Nephron progenitor cell (in vitro differentiated cells): ENCODE measurements around the gene TFEB.

Experiments
- DNase-seq: peaks from one replicate; pipeline ENCODE4 v3.0.0; 2021
- H3K27ac Mint-ChIP-seq: 2 replicates; pipeline ENCODE4 v1.8.0; 2021; ENCODE audit warnings: mild to moderate bottlenecking, moderate library complexity, mixed read lengths
- H3K27me3 Mint-ChIP-seq: 2 replicates; pipeline ENCODE4 v1.8.0; 2021; ENCODE audit warnings: mild to moderate bottlenecking, low read depth, mixed read lengths; ENCODE audit not compliant: poor library complexity
- H3K36me3 Mint-ChIP-seq: 2 replicates; pipeline ENCODE4 v1.8.0; 2021; ENCODE audit warnings: low read depth, mixed read lengths
- H3K4me1 Mint-ChIP-seq: 2 replicates; pipeline ENCODE4 v1.8.0; 2021; ENCODE audit warnings: mixed read lengths
- H3K4me3 Mint-ChIP-seq: 2 replicates; pipeline ENCODE4 v1.8.0; 2021; ENCODE audit warnings: mild to moderate bottlenecking, moderate library complexity, mixed read lengths
- H3K9me3 Mint-ChIP-seq: 2 replicates; pipeline ENCODE4 v1.8.0; 2021; ENCODE audit warnings: mild to moderate bottlenecking, moderate library complexity, mixed read lengths
- CTCF ChIP-seq: fragments of 200-600 bp; sonication (generic); IDR thresholded peaks from 2 replicates; pipeline ENCODE4 v1.5.0; 2021; ENCODE audit warnings: antibody characterized with exemption

Gene TFEB

GRCh38 chr6:41723530-41724227, 11.7 kb downstream of the TFEB start:
- no peaks in the 10 kb centered on the region for H3K27me3 Mint-ChIP-seq
- peak; percentile 25 for DNase-seq
- H3K27ac Mint-ChIP-seq, result no peak overlapping the region
- H3K36me3 Mint-ChIP-seq, result no peaks in the 10 kb centered on the region
- no peak for TF ChIP-seq CTCF
- no peaks in the 10 kb centered on the region for H3K9me3 Mint-ChIP-seq
- H3K4me3 Mint-ChIP-seq, result no peak overlapping the region
- peaks cover 37% of the 10 kb centered on the region for H3K4me1 Mint-ChIP-seq

GRCh38 chr6:41722969-41723529, 12.4 kb downstream of the TFEB start:
- Mint-ChIP-seq H3K4me3 (no peak overlapping the region), H3K9me3 (no peaks in the 10 kb centered on the region), H3K27ac (peak overlapping the region; percentile 19), H3K36me3 (no peaks in the 10 kb centered on the region), H3K4me1 (peaks cover 37% of the 10 kb centered on the region), H3K27me3 (no peaks in the 10 kb centered on the region)
- no peak for DNase-seq
- TF ChIP-seq CTCF, result no peak

- Mint-ChIP-seq H3K4me3 (no peak overlapping the region), H3K27ac (no peak overlapping the region), H3K9me3 (no peaks in the 10 kb centered on the region), H3K36me3 (no peaks in the 10 kb centered on the region), H3K4me1 (peaks cover 51% of the 10 kb centered on the region), H3K27me3 (no peaks in the 10 kb centered on the region)
- TF ChIP-seq CTCF, result no peak
- DNase-seq, result no peak
Measured at GRCh38 chr6:41721414-41721813, 14.0 kb downstream of the TFEB start.

GRCh38 chr6:41720783-41721182, 14.6 kb downstream of the TFEB start:
- H3K4me3 Mint-ChIP-seq, result no peak overlapping the region
- DNase-seq, result no peak

GRCh38 chr6:41720262-41720620, 15.2 kb downstream of the TFEB start:
- H3K4me1 Mint-ChIP-seq, result peaks cover 60% of the 10 kb centered on the region
- no peak for DNase-seq
- no peak overlapping the region for H3K4me3 Mint-ChIP-seq
- TF ChIP-seq CTCF, result no peak
- H3K36me3 Mint-ChIP-seq, result no peaks in the 10 kb centered on the region
- no peaks in the 10 kb centered on the region for H3K9me3 Mint-ChIP-seq
- peaks cover 6% of the 10 kb centered on the region for H3K27me3 Mint-ChIP-seq
- H3K27ac Mint-ChIP-seq, result no peak overlapping the region

More at GRCh38 chr6:41720783-41721182, 14.6 kb downstream of the TFEB start:
- H3K9me3 Mint-ChIP-seq, result no peaks in the 10 kb centered on the region
- H3K27me3 Mint-ChIP-seq, result peaks cover 4% of the 10 kb centered on the region
- peaks cover 57% of the 10 kb centered on the region for H3K4me1 Mint-ChIP-seq
- peak overlapping the region; percentile 39 for H3K27ac Mint-ChIP-seq
- H3K36me3 Mint-ChIP-seq, result no peaks in the 10 kb centered on the region
- no peak for TF ChIP-seq CTCF
